Measurements from ENCODE around the gene PPFIBP2.
A peak's percentile ranks its signal among the peaks of the same experiment; 100 is the strongest.

Gene PPFIBP2

DNA sequence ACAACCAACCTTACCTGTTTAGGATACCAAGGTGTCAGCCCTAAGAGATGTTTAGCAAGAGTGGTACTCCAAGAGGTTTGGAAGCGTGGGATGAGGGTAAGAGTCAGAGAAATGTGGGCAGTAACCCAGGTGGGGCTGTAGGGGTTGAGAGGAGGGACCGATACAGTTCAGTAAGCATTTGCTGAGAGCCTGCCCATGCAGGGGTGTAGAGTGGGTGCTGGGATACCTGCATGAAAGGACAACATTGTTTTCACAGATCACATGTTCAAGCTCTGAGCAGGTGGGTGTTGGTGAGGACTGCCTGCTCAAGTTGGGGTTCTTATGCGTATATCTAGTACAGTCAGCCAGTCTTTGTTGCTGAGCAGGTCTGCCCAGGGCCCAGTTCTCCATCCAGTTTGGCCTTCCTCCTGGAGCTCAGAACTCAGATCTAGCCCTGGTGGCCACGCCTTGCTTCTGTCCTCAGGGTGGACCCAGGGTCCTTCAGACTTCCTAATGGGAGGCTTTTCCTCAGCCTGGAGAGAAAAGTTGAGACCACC lies 14.8 kb downstream of the PPFIBP2 start:
- no peak for DNase-seq

DNA sequence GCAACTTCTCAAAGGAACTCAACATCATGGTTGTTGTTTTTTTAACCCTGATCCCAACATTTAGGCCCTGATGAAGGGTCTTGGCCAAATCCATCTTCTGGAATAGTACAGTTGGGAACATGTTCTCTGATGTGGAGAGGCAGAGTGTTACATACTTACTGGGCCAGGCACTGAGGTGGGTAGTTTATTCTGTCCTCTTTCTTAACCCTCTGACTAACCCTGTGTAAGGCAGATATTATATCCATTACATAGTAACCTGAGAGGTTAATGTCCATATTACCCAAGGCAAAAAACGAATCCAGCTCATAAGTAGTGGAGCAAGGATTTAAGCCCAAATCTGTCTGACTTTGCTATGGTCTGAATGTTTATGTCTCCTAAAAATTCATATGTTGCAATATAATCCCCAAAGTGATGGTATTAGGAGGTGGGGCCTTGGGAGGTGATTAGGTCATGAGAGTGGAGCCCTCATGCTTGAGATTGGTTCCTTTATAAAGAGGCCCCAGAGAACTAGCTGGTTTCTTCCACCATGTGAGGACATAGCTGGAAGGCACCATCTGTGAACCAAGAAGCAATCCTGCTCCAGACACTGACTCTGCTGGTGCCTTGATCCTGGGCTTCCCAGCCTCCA lies 16.3 kb downstream of the PPFIBP2 start:
- DNase-seq = no peak

DNA sequence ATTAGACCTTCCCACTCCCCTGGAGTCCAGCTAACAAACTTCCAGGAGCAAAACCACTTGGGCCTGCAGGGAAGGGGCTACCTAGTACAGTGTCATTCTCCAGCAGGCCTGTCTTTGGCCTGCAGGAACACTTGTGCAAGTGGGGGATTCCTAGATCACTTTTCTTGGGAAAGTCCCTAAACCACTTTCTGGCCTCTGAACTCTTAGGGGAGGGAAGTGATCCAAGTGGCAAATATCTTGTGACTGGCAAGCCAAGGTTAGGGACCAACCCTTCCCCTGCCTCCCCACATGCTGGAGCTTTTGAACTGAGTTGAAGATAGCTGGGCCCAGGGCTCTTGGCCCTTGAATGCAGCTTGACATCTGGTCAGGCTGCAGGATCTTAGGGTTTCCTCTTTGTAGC lies 17.2 kb downstream of the PPFIBP2 start:
- no peak for DNase-seq

DNA sequence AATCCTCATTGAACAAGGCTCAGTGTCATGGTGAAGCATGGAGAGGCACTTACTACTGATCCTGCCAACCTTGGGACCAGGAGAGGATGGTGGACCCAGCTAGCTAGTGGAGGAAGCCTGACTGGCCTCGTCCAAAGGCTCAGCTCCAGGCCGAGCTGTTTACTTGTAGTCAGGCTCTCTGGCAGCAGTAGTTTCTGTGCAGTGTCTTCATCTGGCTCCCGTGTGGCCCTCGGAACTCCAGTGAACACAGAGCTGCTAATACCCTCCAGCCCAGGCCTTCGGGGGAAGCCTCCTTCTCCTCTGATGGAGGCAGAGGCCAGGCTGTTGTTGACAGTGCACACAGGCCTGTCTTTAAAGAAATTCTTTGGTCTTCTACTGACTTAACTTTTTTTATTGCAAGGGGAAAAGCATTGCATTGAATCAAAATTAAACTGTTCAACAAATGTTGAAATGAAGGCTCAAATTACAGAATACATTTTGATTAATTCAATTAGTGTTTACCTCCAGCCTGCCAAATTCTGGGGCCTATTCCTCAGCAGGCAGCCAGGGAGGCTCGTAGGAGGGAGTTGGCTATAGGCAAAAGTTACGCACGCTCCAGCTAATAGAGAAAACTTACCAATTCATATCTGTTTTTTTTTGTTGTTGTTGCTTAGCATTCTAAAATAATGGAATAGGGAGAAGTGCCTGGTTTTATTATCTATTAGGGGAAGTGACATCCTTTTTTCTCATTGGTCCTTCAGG lies 18.8 kb downstream of the PPFIBP2 start:
- DNase-seq = no peak

DNA sequence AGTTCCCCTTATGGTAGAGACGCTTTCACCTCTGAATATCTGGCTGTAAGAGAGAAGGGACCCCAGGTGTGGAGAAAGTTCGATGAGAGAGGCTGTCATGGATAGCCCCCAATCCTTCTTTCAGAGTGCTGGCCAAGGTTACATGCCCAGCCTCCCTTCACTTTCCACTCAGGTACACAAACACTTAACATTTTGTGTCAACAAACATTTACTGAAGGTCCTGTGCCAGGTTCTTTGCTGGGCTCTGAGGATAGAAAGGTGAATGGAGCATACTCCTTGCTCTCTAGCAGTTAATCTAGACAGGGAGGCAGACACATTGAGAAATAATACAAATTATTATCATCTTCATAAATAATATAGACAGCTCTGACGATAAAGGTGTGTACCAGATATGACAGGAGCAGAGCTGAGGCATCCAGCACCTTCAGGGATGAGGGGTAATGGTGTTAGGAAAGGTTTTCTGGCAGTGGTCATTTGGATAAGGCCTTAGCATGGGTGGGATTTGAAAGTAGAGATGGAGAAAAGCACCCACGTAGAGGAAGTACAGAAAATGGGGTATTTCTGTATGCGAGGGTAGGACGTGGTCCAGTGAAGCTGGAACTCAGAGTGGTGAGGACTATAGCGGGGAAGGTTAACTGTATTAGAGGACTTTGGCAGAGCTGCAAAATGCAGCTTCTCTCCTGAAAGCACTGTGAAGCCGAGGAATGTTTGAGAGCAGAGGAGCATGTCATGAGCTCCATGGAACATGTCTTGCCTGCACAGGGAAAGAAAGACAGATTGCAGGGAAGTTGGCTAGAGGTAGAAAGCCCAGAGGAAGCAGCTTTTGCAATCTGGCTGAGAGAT lies 19.6 kb downstream of the PPFIBP2 start:
- no peak for DNase-seq

DNA sequence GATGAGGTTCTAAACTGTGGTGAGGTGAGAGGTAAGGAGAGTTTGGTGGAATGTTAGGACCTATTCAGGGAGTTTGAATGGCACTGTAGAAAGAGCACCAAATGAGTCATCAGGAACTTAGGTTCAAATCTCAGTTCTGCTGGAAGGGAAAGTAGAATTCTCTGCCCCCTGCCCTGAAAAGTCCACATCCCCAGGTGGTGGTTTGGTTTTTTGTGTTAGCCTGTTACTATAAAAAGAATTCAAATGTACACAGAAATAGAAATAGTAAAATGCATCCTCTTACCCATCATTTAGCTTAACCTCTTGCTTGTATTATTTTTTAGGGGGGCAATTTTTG lies 20.2 kb downstream of the PPFIBP2 start:
- no peak for DNase-seq

DNA sequence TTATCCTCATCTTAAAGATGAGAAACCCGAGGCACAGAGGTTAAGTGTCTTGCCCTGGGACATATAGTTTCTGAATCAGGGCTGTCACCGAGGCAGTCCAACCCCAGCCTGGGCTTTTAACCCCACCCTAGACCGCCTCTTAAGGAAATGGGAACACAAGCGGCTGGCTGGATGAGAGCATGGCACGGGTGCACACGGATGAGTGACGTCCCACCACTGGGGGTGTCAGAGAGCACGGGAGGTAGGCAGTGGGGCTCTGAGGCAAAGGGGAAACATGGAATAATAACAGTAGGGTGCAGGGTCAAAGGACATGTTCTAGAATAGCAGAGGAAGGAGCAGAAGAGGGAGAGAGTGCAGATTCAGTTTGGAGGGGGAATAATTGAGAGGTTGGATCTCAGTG lies 22.3 kb downstream of the PPFIBP2 start:
- DNase-seq = peak; percentile 8

DNA sequence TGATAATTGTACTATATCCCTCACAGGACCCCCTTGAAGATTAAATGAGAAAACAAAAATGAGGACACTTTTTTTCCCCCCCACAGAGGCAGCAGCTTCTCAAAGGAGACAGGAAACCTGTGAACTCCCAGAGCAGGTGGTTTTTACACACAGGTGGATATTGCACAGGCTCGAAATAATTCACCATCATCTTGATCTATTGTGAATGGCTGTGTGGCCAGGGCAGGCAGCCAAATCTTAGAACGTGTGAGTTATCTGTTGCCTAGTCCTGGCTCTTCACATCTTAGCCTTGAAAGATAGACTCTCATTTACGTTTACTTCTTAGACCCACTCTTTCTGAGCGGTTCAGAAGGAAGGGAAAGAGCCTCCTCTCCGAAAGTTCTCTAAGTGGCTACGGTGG lies 23.5 kb downstream of the PPFIBP2 start:
- DNase-seq = no peak

DNA sequence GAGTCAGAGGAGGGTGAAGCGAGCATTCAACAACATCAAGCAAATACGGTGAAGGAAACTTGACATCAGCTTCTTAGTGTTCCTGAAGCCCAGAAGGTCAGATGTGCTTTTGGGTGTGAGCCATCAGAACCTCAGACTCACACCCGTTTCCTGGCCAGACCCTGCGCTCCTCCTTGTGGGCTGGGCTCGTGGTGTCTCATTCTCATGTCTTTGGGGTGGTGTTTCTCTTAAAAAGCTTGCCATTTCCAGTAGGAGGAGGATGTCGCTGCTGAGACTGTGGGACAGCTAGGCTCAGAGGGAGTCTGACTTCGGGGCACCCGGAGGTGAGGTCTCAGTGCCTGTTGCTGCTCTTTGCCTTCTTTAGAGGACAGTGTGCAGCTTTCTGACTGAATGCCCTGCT lies 24.2 kb downstream of the PPFIBP2 start:
- no peak for DNase-seq

DNA sequence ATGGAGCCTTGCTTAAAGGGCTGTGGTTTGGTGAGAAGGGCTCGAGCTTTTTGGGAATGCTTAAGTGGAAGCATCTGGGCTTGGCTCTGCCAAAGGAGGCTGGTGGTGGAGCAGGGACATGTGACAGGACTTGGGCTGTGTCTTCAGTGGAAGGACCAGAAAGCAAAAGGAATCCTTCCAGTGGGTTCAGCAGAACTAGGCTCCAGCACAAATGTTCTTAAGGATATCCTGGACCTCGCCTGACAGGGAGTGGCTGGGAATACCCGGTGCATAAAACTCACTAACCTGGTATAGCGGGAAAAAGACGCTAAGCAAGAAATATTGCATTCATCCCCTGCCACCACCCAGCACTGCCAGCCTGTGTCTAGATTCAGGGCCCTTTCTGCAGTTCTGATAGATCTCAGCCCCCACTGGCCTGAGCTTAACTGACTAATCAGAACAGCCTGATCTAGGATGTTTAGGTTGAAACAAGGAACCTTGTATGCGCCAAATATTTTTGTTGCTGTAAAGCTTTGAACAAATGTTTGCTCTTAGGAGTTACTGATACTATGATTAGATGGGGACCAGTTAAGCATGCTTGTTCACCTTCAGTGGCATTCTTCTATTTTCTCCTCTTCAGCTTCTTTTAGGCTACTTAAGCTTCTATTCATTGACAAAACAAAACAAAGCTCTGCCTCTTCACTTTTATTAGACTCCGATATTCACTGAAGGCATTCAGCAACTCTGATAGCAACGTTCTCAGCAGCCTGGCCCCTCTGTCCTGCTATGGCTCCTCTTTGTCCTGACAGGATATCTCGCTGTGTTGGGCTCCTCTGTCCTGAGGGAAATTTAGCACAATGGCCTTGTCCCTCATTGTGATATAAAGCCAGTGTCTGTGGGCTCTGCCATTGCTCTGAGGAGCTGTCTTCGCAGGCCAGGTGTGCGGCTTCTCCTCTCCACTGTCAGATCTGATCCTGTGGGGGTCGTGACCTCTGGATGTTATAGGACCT lies 25.0 kb downstream of the PPFIBP2 start:
- no peak for DNase-seq

DNA sequence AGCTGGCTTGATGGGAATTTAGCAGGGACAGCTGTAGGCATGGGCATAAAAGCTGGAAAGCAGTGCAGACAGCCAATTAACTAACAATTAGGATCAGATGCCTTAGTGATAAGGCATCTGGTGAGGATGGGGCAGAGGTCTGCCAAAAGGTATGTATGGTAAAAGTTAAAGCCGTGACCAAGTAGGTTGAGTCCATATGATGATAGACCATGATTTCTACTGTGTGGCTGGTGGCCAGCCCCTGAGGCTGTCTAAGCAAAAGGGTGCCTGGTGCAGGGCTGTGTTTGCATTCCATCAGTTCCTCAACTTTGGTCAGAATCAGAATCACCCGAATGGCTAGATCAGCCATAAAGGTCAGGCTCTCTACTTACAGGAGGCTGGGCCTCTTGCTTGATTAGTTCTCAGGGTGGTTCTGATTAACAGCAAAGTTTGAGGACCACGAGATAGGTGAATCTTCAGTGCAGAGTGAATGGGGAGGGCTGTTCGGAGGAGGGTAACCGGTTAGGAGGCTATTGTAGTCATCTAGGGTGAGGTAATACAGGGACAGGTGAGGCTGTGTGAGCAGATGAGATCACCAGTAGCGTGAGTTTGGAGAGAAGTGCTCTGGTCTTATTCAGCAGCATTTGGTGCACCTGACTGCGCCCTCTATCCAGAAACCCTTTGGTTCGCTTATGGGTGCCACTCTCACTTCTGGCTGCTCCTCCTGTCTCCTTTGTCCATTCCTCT lies 27.2 kb downstream of the PPFIBP2 start:
- DNase-seq = no peak

DNA sequence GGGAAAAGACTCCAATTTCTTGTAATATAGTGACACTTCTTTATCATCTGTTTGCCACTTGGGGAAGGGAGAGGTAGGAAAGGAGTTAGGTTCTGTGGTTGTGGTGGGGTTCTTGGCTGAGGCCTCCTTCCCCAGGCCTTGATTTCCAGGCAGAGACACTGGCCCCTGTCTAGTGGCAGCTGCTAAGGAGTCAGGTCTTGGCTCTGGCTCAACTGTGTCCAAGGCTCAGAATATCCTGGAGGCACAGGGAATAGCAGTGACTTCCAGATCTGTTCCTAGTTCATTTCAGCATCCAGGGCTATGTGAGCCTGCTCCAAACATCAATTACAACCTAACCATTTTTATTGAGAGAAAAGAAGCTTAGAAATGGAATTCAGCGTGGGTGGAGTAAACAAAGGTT lies 29.5 kb downstream of the PPFIBP2 start:
- DNase-seq = no peak

DNA sequence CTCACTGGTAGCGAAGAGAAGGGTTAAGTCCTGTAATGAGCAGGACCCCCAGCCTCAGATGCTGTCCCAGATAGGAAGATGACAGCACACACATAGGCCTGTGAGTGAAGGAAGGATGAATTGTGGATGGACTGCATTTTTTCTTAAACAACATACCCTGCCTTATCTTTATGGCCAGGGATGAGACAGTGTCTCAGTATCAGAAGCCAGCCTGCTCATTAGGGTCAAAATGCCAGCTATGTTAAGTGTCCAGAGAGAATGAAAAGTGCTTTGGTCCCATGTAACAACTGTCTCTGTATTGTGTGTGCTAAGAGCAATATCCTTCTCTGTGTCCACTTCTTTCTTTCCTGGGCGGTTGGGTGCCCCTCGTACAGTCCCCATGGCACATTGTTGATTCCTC lies 30.2 kb downstream of the PPFIBP2 start:
- DNase-seq = no peak

DNA sequence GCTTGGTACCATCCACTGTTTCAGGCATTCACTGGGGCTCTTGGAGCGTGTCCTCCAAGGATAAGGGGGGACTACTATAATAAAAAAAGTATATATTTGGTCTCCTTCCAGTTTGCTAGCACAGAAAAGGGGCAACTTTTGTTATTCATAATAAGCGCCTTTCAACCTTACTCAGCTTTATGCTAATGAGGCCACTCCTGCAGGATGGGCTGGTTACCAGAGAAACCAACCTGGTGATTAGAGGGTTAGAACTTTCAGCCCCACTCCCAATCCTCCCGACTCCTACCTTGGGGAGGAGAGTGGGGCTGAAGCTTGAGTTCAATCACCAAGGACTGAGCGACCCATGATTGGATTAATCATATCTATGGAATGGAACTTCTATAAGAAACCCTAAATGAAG lies 31.8 kb downstream of the PPFIBP2 start:
- no peak for DNase-seq

DNA sequence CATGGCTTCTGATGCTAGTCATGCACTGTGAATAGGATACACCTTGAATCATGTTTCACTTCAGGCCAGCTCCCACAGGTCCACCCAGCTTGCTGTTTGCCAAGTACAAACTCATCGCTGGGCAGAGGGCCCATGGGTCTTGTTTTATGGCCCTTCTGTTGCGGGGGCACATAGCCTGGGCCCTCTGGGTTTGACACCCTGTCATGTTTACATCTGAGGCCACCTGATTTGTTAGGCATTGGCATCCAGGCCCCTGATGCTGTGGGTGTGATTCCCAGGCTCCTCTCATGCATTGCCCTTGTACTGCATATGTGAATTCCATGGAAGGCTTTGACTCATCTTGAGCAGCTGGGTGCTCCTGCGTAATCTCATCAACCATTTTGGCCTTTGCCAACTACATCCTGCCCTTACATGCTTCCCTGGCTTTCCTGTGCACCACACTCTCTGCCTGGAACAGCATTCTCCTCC lies 32.6 kb downstream of the PPFIBP2 start:
- DNase-seq = no peak

DNA sequence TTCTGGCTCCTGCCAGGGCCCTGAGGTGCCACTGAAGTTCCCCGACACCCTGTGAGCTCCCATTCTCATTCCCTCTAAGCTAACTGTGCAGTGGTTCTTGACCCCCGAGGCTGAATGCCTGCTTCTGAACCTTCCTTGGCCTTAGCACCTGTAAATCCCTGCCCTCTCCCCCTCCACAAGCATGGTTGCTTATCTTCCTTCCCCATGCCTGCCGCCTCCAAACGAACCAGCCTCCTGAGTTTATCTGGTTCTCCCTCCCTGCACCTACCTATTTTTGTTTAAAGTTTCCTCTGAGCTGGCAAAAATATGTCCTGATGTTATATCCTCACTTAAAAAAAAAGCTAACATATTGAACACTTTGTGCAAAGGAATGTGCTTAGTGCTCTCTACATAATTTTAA lies 33.9 kb downstream of the PPFIBP2 start:
- no peak for DNase-seq

DNA sequence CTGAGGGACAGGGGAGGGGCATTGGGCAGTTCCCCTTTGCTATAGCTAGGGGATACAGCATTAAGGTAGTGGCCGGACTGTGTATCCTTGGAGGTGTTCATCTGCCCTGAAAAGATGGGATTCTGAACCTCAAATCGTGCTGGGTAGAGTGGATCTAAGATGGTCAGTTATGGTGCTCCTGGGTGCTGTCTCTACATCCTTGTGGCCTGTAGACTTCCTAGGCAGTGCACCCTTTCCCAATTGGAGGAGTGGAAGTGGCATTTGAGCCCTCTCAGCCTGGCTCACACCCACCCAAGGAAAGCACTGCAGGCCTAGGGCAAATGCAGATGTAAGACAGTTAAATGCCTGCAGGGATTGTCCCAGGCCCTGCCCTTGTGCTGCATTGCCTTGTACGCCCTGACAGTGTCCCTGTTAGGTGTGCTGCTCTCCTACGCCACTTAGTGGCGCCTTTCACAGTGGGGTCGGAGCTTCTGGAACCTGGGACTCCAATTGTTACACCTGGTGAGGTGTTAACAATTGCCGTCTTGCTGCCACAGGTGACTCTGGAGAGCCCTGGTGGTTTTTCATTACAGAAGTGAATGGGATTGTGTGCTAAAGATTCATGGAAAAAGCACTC lies 35.0 kb downstream of the PPFIBP2 start:
- DNase-seq = peak; percentile 20

DNA sequence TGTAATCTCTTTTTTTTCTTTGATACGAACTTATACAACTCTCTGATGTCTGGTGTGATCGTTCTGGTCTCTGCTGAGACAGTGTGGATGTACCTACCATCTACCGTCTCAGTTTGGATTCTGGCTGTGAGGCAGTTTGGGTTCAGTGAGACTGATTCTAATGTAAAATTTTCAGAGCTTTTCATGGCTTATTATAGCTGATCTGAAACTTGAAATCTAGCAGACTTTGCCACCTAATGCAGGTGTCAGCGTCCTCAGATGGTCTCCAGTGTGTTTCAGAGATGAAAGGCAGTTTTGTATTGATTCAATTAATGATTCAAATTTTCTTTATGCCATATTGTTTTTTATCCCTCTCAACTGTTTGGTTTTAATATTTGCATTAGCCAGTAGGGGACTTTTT lies 35.9 kb downstream of the PPFIBP2 start:
- no peak for DNase-seq

DNA sequence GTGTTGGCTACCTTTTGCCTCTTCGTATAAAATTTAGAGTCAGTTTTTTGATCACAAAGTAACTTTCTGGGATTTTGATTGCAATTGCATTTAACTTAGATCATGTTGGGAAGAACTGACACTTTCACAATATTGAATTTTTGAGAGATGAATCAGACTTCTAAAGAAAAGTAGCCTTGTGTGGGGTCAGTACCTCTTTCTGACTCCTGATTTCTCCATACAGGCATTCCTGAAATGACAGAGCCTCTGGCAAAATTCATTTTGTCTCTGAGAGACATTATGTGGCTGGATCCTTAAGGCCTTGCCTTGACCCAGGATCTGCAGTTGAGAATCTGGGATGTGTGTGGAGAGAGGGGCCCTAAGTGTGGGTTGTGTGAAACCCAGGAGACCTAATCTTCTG lies 37.8 kb downstream of the PPFIBP2 start:
- DNase-seq = no peak

DNA sequence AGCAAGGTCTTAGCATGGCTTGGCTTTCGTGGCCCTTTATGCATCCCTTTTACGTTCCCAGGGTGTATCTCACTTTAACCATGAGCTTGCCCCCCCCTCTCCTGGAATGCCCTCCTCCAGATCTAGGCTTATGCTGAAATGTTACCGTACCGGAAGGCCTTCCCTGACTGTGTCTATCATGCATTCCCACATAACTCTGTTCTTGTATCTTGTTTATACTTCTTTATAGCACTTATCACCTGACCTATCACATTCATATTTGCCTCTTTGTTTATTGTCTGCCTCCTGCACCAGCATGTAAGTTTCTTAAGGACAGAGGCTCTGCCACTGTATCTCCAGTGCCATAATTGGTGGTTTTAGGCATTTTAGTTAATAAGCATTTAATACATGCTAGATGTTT lies 38.9 kb downstream of the PPFIBP2 start:
- DNase-seq = no peak

DNA sequence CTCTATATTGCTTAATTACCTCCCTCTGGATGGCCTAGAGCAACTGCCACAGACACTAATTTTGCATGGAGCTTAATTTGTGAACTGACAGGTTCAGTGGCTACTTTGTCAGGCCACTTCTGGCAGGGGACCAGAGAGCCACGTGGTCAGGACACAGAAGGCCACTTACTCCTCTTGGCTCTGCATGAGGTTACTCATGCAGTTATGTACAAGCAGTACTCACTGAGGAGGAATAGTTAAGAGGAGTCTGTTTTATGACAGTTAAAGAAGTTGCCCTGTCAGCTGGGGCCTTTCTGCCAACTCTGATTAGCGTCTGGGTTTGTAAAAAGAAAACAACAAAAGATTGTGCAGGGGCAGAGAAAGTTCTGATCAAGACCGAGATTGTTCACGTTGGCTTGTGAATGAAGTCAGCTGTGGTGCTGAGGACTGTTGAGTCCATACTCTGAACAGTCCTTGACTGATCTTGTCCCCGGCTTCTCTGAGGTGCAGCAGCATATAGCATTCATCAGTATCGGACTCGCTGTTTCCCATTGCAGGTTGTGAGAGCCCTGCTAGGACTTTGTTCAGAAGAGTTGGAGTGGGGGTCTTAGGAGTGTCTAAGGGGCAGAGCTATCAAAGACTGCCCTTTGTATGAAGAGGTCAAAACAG lies 41.4 kb downstream of the PPFIBP2 start:
- no peak for DNase-seq
